Stimulated activated CD8-positive, alpha-beta memory T cell treated with anti-CD3 and anti-CD28 coated beads, Interleukin-15, amount 100 ng/mL, for 4 hours (primary cell): ENCODE data around the gene PCSK2.

Source experiments
- DNase-seq, 2 donors: peaks; one replicate each; pipeline ENCODE4 v3.0.0-alpha.2; 2020; ENCODE audit warnings: low read depth in 2 of 2

The PCSK2 gene

DNA sequence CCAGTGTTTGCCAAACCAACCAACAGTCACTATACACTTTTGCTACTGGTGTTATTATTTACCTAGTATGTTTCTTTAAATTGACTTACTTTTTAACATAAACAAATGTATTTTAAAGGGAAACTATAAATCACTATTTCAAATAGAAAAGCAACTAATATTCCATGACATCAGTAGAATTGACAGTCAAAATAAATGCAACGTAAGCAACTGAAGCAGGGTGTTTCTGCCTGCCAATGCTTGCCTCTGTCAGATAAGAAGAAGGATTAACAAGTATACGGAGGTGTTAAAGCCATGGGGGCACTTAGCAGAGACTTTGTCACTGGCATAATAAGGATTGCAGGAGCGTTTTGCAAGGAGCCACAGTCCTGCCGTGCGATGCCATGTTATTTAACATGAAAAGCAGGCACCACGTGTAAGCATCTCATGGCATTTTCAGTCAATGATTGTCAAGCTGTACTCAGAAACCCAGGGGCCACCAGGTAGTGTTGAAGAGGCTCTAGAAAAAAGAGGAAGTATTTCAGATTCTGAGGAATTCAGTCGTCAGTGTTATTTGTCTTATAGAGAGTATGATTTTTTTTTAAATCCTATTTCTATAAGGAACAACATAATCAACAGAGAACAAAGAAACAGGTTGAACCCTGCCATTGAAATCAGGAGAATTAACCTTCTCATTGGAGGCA lies 172.6 kb downstream of the PCSK2 start:
- DNase-seq = no peak

DNA sequence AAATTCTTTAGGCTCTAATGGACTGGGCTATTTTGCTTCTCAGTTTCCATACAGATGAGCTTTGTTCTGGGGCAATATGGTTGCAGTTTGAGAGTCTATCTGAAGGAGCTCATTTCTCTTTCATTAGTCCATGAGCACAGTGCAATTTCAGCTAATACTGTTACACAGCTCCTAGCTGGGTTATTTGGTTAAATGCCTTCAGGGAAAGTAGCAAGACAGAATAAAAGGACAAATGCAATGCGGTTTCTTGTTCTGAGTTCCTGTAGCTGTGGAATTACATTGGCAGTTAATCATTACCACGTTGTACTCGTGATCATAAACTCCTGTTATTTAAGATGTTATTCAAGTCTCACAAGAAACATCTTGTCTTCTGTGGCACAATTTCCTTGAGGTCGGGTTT lies 176.6 kb downstream of the PCSK2 start:
- DNase-seq = no peak

GRCh38 chr20:17406051-17406590 lies 179.3 kb downstream of the PCSK2 start:
- DNase-seq = no peak

DNA sequence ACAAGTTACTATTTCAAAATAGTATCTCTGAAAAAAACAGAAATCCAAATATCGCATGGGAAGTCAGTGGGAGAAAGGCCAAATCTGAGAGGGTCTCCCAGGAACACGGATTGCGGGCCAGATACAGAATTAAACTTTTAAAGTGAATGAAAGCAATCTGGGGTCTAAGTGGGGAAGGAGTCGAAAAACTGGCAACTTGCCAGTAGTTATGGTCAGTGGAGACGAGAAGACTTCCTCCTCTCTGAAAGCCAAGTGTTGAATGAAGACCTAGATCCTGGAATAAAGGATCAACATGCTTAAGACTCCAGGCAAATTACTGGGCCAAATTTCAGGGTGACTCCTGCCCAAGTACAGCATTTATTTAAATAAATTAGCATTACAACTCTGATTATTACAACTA lies 180.7 kb downstream of the PCSK2 start:
- DNase-seq = no peak

GRCh38 chr20:17417225-17417624 lies 190.4 kb downstream of the PCSK2 start:
- no peak for DNase-seq

DNA sequence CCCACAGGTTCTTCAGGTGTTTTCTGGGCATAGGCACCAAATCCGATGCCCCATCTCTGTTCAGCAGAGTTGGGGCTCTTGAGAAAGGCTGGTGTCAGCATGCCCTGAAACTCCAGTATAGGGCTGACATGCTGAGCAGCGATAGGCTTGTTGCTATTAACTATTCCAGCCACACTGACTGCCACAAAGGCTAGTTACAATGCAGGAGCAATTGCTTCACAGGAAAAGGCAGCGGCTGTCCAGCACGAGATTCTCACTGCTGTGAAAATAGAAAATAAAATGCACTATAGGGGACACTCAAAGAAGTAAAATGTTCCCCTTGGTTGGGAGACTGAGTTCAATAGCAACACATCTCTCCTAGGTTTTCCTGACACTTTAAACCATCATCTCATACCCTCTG lies 191.9 kb downstream of the PCSK2 start:
- DNase-seq = no peak

- DNase-seq = no peak
Observed at GRCh38 chr20:17419479-17420041, 192.7 kb downstream of the PCSK2 start.

DNA sequence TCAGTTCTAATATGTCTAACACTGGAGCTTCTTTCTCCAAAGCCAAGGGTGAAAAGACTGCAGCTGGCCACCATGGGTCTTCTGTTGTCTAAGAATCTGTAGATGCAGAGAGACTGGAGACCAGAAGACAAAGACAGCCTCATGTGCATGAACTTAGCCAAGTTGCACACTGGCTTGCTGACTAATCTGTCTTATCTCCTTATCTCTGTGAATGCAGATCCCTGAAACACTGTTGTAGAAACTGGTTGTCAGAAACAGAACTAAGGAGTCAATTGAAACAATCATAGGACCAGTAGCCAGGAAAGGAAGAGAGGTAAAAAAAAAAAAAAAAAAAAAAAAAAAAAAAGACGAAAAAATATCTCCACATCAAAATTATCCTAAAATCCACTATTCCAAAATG lies 194.7 kb downstream of the PCSK2 start:
- DNase-seq = no peak

GRCh38 chr20:17423782-17424181 lies 196.9 kb downstream of the PCSK2 start:
- no peak for DNase-seq

DNA sequence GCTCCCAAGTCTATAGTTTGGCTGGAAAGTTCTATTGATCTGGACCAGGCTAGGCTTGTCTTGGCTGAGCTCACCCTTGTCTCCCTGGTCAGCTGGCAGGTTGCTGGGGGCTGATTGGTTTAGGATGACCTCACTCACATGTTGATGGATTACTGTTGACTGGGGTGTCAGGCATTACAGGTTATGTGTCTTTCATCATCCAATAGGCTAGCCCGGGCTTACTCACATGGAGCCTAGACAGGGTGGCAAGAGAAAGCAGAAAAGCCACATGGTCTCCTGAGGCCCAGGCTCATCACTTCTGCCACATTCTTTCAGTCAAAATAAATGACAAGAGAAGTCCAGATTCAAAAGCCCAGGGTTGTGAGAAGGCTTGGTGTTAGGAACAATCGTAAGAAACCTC lies 200.8 kb downstream of the PCSK2 start:
- no peak for DNase-seq

- no peak for DNase-seq
Observed at GRCh38 chr20:17430125-17430950, 203.5 kb downstream of the PCSK2 start.

DNA sequence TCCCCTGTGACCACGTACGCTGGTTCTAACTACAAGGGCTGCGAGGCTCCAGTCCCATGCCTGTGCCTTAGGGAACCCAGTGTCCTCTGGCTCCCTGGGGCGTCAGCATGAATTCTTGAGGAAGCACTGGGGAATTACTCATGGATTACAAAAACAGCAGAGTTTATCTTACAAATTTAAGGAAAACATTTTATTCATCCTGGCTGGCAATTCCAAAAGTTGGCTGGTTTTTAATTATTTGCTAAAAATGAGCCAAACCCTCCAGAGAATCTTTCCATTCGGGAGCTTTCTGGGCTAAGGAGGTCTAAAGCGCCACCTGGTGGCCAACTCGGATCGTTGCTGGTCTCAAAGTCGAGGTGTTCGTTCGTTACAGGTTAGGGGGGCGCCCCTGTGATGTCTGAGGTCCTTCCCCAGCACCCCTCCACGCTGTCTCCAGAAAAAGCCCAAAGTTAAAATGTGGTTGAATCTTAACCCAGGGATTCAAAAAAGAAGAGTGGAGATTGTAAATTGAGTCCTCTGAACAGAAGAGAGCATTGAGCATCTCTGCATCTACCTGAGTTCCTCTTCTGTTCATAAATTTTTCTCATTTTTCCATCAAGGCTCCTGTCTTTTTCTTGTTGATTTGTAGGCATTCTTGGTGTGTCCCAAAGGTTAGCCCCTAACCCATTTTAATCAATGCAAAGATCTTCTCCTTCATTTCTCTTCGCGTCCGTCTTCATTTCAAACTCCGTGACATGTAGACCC lies 205.0 kb downstream of the PCSK2 start:
- DNase-seq = no peak

GRCh38 chr20:17436664-17437063 lies 209.8 kb downstream of the PCSK2 start:
- DNase-seq = no peak

DNA sequence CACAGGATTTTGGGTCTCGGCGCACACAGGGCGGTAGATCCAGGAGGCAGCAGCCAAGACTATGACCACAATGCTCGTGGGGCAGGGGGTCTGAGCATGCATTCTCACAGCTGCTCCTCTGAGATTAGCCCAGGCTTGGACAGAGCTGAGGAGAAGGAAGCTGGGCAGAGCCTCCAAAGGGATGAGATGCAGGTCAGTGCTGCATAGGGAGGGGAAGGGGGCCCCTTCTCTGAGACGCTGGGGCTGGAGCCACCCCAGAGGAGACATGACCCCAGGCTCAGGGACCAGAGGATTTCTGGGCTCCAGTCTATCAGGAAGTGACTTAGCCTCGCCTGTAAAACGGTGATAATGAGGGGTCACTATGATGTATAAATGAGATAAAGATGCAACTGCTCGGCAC lies 210.4 kb downstream of the PCSK2 start:
- DNase-seq = no peak

DNA sequence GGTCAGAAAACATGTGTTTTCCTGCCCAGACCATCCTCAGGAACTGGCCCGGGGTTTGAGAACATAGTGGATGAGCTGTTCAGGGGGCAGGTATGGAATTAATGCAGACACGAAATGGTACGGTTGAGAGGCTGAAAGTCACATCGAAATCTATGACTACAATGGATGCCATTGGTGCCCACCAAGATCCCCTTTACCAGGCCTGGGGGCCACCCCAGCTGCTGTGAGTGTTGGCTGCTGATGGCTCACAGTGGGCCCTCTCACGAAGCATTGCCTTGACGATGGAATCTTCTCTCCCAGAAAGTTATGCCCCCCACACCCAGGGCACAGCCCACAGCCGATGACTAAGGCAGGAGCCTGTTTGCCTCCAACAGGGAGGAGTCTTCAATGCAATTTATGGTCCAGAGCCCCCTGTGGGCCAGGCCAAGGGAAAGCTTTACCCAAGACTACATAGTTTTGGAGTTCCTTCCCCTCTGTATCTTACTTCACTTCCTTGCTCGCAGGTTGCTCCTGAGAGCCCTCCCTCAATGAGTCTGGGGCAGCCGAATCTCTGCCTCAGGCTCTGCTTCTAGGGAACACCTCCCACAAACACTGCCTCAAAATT lies 211.7 kb downstream of the PCSK2 start:
- DNase-seq = no peak

DNA sequence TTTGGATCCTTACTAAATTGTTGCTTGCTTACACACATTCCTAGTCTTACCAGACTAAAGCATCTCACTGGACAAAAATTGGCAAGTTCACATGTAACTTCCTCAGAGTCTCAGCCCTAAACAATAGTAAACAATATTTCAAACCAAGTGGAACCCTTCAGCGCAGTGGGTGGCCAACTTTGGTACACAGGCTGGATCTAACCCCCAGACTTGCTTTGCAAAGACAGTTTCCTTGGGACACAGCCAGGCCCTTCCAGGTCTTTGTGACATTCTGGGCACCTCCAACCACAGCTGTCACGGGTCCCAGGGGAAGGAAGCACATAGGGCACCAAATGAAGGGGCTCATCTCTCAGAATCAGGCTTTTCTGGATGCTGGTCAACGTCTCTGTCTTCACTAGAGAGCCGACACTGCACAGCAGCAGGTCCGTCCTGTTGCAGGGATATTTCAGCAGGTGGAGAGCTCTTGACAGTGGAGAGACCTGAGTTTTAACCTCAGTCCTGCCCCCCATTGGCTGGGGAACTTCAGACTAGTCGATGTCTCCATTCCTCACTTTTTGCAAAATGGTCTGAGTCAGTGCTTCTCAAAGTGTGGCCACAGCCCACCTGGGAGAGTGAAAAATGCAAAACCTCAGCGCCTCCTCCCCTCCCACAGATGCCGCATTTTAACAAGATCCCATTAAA lies 212.9 kb downstream of the PCSK2 start:
- DNase-seq = no peak

- no peak for DNase-seq
Observed at GRCh38 chr20:17441745-17442144, 214.9 kb downstream of the PCSK2 start.

- DNase-seq = no peak
Observed at GRCh38 chr20:17442588-17442987, 215.7 kb downstream of the PCSK2 start.

DNA sequence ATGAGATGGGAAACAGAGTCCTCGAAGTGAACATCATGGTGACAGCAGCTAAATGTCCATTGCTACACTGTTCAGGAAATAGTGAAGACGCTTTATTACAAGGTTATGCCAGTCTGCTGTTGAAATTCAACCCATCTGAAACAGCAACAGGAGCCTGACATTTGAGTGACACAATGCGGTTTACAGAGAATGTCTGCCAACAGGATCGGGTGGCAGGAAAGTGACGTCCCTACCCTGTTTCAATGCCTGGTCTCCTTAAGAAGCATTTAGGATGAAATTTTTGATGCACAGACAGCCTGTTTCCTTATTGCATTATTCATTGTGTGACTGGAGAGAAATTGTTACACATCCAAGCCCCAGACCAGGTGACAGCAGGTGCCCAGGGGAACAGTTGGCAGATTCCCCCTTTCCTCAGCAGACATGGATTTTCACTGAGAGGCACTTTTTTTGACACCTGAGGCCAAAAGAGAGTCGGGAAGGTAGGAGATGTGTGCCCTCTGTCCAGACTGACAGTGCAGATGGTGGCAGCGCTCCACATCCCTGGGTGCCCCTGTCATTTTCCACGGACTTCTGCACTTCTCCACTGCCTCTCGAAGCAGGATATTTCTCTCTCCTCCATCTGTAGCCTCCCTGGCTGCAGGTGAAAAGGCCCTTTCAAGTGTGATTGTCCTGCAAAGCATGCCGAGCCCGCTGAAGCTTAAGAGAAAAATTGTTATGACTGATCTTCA lies 216.5 kb downstream of the PCSK2 start:
- DNase-seq = no peak

GRCh38 chr20:17444091-17444490 lies 217.3 kb downstream of the PCSK2 start:
- no peak for DNase-seq
